GM23338 (cell line): ENCODE results near the gene LIPA.

ENCODE experiments used
- ETS1 ChIP-seq: IDR thresholded peaks from 2 replicates; pipeline ENCODE4 v1.6.1; 2016; ENCODE audit warnings: antibody characterized with exemption
- EZH2 ChIP-seq: fragments of 200-600 bp; sonication (generic); IDR thresholded peaks from one replicate; pipeline ENCODE4 v1.8.0; 2017; ENCODE audit warnings: antibody characterized with exemption, mild to moderate bottlenecking, low read depth; ENCODE audit not compliant: unreplicated experiment
- EZH2phosphoT487 ChIP-seq: fragments of 200-600 bp; sonication (generic); IDR thresholded peaks from one replicate; pipeline ENCODE4 v1.8.1; 2018; ENCODE audit warnings: antibody characterized with exemption; ENCODE audit not compliant: unreplicated experiment
- JUNB ChIP-seq: IDR thresholded peaks from one replicate; pipeline ENCODE4 v1.6.1; 2016; ENCODE audit warnings: antibody characterized with exemption; ENCODE audit not compliant: unreplicated experiment
- POLR2AphosphoS5 ChIP-seq: IDR thresholded peaks from 2 replicates; pipeline ENCODE4 v1.6.1; 2016; ENCODE audit warnings: antibody characterized with exemption, low read depth
- REST ChIP-seq: IDR thresholded peaks from one replicate; pipeline ENCODE4 v1.6.1; 2018; ENCODE audit warnings: antibody characterized with exemption; ENCODE audit not compliant: unreplicated experiment
- ZNF114 ChIP-seq: fragments of 250-450 bp; sonication (Bioruptor Pico); IDR thresholded peaks from 2 replicates; pipeline ENCODE4 v1.5.0; 2020; ENCODE audit warnings: mild to moderate bottlenecking, moderate library complexity
- ZNF331 ChIP-seq: fragments of 250-450 bp; sonication (Bioruptor Pico); IDR thresholded peaks from 2 replicates; pipeline ENCODE4 v1.5.0; 2020; ENCODE audit warnings: low read depth, mild to moderate bottlenecking, moderate library complexity
- TF ChIP-seq, protein P1 (sequence below), 2 experiments: fragments of 200-600 bp in 1 of 2; sonication (generic) in 1 of 2; conservative IDR thresholded peaks; 2 replicates each; pipeline versions ENCODE4 v1.5.1 to v1.6.1; 2016 to 2017; ENCODE audit warnings: antibody characterized with exemption in 2 of 2, low read depth in 2 of 2, mild to moderate bottlenecking in 2 of 2, moderate library complexity in 1 of 2

- TF ChIP-seq, protein P1, sequence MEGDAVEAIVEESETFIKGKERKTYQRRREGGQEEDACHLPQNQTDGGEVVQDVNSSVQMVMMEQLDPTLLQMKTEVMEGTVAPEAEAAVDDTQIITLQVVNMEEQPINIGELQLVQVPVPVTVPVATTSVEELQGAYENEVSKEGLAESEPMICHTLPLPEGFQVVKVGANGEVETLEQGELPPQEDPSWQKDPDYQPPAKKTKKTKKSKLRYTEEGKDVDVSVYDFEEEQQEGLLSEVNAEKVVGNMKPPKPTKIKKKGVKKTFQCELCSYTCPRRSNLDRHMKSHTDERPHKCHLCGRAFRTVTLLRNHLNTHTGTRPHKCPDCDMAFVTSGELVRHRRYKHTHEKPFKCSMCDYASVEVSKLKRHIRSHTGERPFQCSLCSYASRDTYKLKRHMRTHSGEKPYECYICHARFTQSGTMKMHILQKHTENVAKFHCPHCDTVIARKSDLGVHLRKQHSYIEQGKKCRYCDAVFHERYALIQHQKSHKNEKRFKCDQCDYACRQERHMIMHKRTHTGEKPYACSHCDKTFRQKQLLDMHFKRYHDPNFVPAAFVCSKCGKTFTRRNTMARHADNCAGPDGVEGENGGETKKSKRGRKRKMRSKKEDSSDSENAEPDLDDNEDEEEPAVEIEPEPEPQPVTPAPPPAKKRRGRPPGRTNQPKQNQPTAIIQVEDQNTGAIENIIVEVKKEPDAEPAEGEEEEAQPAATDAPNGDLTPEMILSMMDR (conservative IDR thresholded peaks at IDR 0.05; ENCODE audit: low read depth in 2 of 2): no peak
- TF ChIP-seq EZH2 (no peak), EZH2phosphoT487 (no peak), ZNF114 (no peak), ZNF331 (CRISPR knock-in tag) (no peak), POLR2AphosphoS5 (no peak), REST (no peak), JUNB (no peak), ETS1 (no peak)
Observed at GRCh38 chr10:89242345-89242684, 9.3 kb downstream of the LIPA start.
